ENCODE results near the gene MAGEA1.
"Not testable (repeated sequence)": the region's sequence is repeated elsewhere in the genome, so short reads cannot be mapped to it uniquely, and the experiment has no call there.

MAGEA1 gene

GRCh38 chrX:153179131-153179530 lies at the start of gene MAGEA1:
TSS of gene MAGEA1 (plus strand) at chrX:153179284. CDS start at chrX:153182390, 3,106 bp downstream.
- Mint-ChIP-seq H3K4me1 (ENCODE audit: low read depth) (no peaks in the 10 kb centered on the region), H3K4me3 (no peak within 1 kb of the TSS), H3K27me3 (ENCODE audit: low read depth) (peaks cover 3% of the 10 kb centered on the region), H3K9me3 (no peaks in the 10 kb centered on the region), H3K36me3 (ENCODE audit: low read depth) (no peaks in the 10 kb centered on the region), H3K27ac (no peak within 1 kb of the TSS)

GRCh38 chrX:153132924-153133323 lies 46.2 kb upstream of the MAGEA1 start:
- not testable (repeated sequence) for H3K9me3 Mint-ChIP-seq; H3K4me1 Mint-ChIP-seq (ENCODE audit: low read depth); H3K27me3 Mint-ChIP-seq (ENCODE audit: low read depth); H3K36me3 Mint-ChIP-seq (ENCODE audit: low read depth); H3K27ac Mint-ChIP-seq; H3K4me3 Mint-ChIP-seq

- H3K27me3 Mint-ChIP-seq (ENCODE audit: low read depth); H3K9me3 Mint-ChIP-seq; H3K4me3 Mint-ChIP-seq; H3K36me3 Mint-ChIP-seq (ENCODE audit: low read depth); H3K4me1 Mint-ChIP-seq (ENCODE audit: low read depth); H3K27ac Mint-ChIP-seq: not testable (repeated sequence)
Observed at GRCh38 chrX:153139074-153139473, 40.0 kb upstream of the MAGEA1 start.

DNA sequence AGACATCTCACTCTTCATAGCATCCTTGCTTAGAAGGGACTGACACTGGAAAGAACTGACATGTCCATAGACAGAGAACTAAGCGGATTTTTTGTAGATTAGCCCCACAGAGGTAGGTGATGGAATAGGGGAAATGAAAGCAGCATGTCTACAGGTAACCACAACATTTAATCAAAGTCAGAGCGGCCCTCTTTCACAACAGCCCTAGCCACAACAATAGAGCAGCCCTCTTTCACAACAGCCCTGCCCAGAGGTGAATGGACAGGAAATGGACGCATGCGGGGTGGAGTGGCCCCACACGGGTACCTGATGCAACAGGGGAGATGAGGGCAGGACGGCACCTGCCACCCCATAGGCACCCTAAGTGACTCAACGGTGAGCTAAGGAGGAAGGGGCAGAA lies 32.8 kb upstream of the MAGEA1 start:
- not testable (repeated sequence) for H3K4me3 Mint-ChIP-seq; H3K27ac Mint-ChIP-seq; H3K36me3 Mint-ChIP-seq (ENCODE audit: low read depth); H3K9me3 Mint-ChIP-seq; H3K4me1 Mint-ChIP-seq (ENCODE audit: low read depth); H3K27me3 Mint-ChIP-seq (ENCODE audit: low read depth)

DNA sequence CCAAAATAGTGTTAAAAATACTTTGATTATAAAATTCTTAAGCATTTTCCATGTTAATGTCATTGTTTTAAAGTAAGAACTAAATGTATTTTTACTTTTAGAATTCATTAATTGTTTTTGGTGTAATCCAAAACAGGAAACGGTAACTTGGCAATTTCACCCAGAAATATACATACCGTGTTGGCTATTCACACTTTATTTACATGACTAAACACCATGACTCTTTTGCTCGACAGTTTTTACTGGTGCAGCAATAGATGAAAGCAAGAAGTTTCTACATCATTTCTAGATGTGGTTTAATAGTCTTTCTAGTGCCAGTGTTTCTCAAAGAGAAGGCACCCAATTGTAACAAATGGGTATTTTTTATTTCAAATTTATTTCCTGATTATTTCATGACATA lies 25.6 kb upstream of the MAGEA1 start:
- Mint-ChIP-seq H3K27ac (no peak overlapping the region), H3K36me3 (ENCODE audit: low read depth) (no peaks in the 10 kb centered on the region), H3K9me3 (no peaks in the 10 kb centered on the region), H3K4me1 (ENCODE audit: low read depth) (no peaks in the 10 kb centered on the region), H3K4me3 (no peak overlapping the region), H3K27me3 (ENCODE audit: low read depth) (no peaks in the 10 kb centered on the region)

DNA sequence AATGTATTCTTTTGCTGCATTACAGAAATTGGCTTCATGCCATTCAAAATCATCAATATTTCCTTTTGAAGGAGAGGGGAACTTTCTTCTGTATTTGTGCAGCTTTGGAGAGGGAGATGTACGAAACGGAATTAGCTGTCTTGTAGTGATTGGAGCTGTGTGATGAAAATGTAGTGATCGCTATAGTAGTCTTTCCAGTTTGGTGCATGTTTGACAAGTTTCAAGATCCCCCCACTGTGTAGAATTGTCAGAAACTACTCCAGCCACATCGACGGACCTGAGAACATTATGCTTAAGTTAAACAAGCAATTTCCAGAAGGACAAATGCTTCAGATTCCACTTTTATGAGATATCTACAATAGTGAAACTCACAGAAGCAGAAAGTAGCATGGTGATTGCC lies 21.6 kb upstream of the MAGEA1 start:
- Mint-ChIP-seq H3K27me3 (ENCODE audit: low read depth) (no peaks in the 10 kb centered on the region), H3K27ac (no peak overlapping the region), H3K4me3 (no peak overlapping the region), H3K9me3 (no peaks in the 10 kb centered on the region), H3K36me3 (ENCODE audit: low read depth) (no peaks in the 10 kb centered on the region), H3K4me1 (ENCODE audit: low read depth) (no peaks in the 10 kb centered on the region)

DNA sequence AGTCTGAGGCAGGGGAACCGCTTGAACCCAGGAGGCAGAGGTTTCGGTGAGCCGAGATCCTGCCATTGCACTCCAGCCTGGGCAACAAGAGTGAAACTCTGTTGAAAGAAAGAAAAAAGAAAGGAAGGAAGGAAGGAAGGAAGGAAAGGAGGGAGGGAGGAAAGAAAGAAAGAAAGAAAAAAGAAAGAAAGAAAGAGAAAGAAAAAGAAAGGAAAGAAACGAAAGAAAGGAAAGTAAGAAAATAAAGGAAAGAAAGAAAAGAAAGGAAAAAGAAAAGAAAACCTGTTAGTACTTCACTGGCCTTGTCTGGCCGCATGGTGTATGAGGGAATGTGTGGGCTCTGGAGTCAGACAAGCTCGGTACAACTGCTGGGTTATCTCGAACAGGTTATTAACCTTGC lies 20.8 kb upstream of the MAGEA1 start:
- no peaks in the 10 kb centered on the region for H3K27me3 Mint-ChIP-seq (ENCODE audit: low read depth)
- no peak overlapping the region for H3K4me3 Mint-ChIP-seq
- H3K36me3 Mint-ChIP-seq (ENCODE audit: low read depth) = no peaks in the 10 kb centered on the region
- no peak overlapping the region for H3K27ac Mint-ChIP-seq
- H3K4me1 Mint-ChIP-seq (ENCODE audit: low read depth) = no peaks in the 10 kb centered on the region
- H3K9me3 Mint-ChIP-seq = no peaks in the 10 kb centered on the region

DNA sequence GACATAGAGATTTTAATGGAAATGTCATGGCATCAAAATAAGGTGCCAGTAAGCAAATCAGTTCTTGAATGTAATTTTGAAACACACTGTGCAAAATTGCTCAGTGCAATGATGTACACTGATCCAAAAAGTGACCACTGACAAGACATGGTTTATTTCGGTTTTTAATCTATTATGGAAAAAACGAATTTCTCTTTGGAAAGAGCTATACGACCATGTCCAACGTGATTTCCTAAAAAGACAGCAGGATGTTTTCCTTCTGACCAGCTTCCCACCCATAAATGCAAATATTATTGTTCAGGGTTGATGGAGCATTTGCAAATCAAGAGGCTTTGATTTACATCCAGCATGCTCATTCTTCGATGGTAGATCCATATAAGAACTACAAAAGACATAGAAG lies 17.1 kb upstream of the MAGEA1 start:
- H3K4me1 Mint-ChIP-seq (ENCODE audit: low read depth) = no peaks in the 10 kb centered on the region
- H3K27ac Mint-ChIP-seq = no peak overlapping the region
- H3K27me3 Mint-ChIP-seq (ENCODE audit: low read depth) = peaks cover 4% of the 10 kb centered on the region
- H3K36me3 Mint-ChIP-seq (ENCODE audit: low read depth) = no peaks in the 10 kb centered on the region
- H3K9me3 Mint-ChIP-seq = no peaks in the 10 kb centered on the region
- no peak overlapping the region for H3K4me3 Mint-ChIP-seq

DNA sequence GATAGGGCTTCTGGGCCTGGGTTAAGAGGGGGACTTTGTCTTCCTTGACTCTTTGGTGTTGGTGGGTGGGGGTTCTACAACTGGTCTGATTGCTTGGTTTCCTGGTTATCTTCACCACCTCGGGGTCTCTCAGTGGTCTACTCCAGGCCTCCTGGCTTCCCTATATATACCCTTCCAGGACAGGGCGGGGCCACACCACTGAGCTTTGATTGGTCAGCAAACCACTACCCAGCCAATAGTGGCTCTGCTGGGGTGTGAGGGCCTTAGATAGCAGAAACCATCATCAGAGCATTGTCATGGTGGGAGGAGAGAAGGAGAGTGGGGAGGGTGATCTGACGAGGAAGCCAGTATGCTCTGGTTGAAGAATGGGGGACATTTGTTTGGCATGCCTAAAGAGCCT lies 14.4 kb upstream of the MAGEA1 start:
- Mint-ChIP-seq H3K4me1 (ENCODE audit: low read depth) (no peaks in the 10 kb centered on the region), H3K36me3 (ENCODE audit: low read depth) (no peaks in the 10 kb centered on the region), H3K4me3 (no peak overlapping the region), H3K9me3 (no peaks in the 10 kb centered on the region), H3K27me3 (ENCODE audit: low read depth) (peaks cover 4% of the 10 kb centered on the region), H3K27ac (no peak overlapping the region)

- not testable (repeated sequence) for H3K36me3 Mint-ChIP-seq (ENCODE audit: low read depth); H3K27me3 Mint-ChIP-seq (ENCODE audit: low read depth)
Observed at GRCh38 chrX:153168423-153168822, 10.7 kb upstream of the MAGEA1 start.

DNA sequence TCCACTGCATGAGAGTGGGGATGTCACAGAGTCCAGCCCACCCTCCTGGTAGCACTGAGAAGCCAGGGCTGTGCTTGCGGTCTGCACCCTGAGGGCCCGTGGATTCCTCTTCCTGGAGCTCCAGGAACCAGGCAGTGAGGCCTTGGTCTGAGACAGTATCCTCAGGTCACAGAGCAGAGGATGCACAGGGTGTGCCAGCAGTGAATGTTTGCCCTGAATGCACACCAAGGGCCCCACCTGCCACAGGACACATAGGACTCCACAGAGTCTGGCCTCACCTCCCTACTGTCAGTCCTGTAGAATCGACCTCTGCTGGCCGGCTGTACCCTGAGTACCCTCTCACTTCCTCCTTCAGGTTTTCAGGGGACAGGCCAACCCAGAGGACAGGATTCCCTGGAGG lies 2.7 kb downstream of the MAGEA1 start:
- no peak overlapping the region for H3K27ac Mint-ChIP-seq

More at GRCh38 chrX:153168423-153168822, 10.7 kb upstream of the MAGEA1 start:
- H3K27ac Mint-ChIP-seq; H3K4me3 Mint-ChIP-seq; H3K9me3 Mint-ChIP-seq; H3K4me1 Mint-ChIP-seq (ENCODE audit: low read depth): not testable (repeated sequence)

DNA sequence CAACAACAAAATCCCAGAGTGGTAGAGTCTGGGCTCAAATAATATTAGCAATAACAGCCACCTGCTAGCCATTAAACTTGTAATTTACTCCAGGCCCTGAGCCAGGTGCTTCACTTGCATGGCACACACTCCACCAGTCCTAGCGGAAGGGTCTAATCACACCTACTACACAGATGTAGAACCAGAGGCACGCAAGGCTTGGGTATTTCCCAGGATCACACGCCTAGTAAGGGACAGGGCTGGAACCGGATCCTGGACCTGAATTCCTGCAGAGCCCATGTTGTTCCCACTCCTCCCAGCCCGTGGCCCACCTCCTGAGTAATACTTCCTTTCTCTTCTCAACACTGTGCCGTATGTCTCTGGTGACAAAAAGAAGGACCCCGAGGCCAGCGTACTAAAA lies 5.7 kb downstream of the MAGEA1 start:
- no peaks in the 10 kb centered on the region for H3K4me1 Mint-ChIP-seq (ENCODE audit: low read depth)

More for the DNA sequence above, 2.7 kb downstream of the MAGEA1 start:
- H3K4me1 Mint-ChIP-seq (ENCODE audit: low read depth) = no peaks in the 10 kb centered on the region
- no peaks in the 10 kb centered on the region for H3K27me3 Mint-ChIP-seq (ENCODE audit: low read depth)
- no peaks in the 10 kb centered on the region for H3K9me3 Mint-ChIP-seq
- H3K4me3 Mint-ChIP-seq = no peak overlapping the region
- H3K36me3 Mint-ChIP-seq (ENCODE audit: low read depth) = no peaks in the 10 kb centered on the region

DNA sequence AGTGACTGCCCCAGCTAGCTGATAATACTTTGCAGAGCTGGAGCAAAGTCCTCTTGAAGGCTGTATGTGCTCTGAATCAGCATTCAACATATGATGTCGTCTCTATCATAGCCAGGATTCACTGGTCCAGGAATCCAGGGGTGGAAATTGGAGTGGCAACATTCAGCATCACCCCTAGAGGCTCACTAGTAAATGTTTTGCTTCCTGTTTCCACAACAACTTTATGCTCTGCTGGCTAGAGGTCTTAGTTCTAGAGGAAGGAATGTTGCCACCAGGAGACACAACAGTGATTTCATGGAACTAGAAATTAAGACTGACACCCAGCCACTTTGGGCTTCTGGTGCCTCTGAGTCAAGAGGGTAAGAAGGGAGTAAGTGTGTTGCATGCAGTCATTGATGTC lies 11.3 kb downstream of the MAGEA1 start:
- H3K4me3 Mint-ChIP-seq = no peak overlapping the region
- peaks cover 22% of the 10 kb centered on the region for H3K27me3 Mint-ChIP-seq (ENCODE audit: low read depth)
- no peak overlapping the region for H3K27ac Mint-ChIP-seq
- no peaks in the 10 kb centered on the region for H3K9me3 Mint-ChIP-seq
- H3K4me1 Mint-ChIP-seq (ENCODE audit: low read depth) = no peaks in the 10 kb centered on the region
- H3K36me3 Mint-ChIP-seq (ENCODE audit: low read depth) = no peaks in the 10 kb centered on the region

More for the DNA sequence above, 5.7 kb downstream of the MAGEA1 start:
- Mint-ChIP-seq H3K9me3 (no peaks in the 10 kb centered on the region), H3K36me3 (ENCODE audit: low read depth) (no peaks in the 10 kb centered on the region), H3K27ac (no peak overlapping the region), H3K4me3 (no peak overlapping the region), H3K27me3 (ENCODE audit: low read depth) (peaks cover 4% of the 10 kb centered on the region)

- Mint-ChIP-seq H3K9me3 (no peaks in the 10 kb centered on the region), H3K36me3 (ENCODE audit: low read depth) (no peaks in the 10 kb centered on the region), H3K4me3 (no peak overlapping the region), H3K4me1 (ENCODE audit: low read depth) (no peaks in the 10 kb centered on the region), H3K27ac (no peak overlapping the region), H3K27me3 (ENCODE audit: low read depth) (peaks cover 11% of the 10 kb centered on the region)
Observed at GRCh38 chrX:153200462-153200861, 21.4 kb downstream of the MAGEA1 start.

DNA sequence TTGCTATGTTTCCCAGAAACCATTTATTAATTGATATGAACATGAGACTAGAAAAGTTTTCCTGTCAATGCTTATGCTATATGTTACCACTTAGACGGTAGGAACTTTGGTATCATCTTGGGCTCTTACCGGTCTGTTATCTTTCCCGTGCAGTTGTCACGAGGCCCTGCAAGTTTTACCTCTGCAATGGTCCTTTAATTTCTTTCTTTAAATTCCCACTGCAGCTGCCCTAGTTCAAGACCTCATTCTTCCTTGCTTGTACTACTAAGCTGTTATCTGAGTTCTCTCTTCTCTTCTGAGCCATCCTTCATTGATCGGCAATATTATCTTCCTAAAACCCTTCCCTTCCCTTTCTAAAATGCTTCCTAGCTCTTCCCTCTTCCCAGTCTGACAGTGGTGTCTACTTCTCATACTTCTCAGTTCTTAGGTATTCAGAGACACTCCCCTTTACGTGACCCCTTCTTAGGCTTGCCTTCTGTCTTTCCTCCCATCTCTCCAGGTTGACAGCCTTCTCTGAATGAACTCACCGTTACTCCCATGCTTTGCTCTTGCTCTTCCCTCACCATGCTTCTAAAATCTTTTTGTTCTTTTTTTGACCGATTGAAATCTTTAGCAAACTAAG lies 27.5 kb downstream of the MAGEA1 start:
- H3K36me3 Mint-ChIP-seq (ENCODE audit: low read depth) = no peaks in the 10 kb centered on the region
- H3K9me3 Mint-ChIP-seq = peaks cover 5% of the 10 kb centered on the region
- no peak overlapping the region for H3K27ac Mint-ChIP-seq
- H3K4me3 Mint-ChIP-seq = no peak overlapping the region
- no peaks in the 10 kb centered on the region for H3K4me1 Mint-ChIP-seq (ENCODE audit: low read depth)
- H3K27me3 Mint-ChIP-seq (ENCODE audit: low read depth) = peaks cover 24% of the 10 kb centered on the region

DNA sequence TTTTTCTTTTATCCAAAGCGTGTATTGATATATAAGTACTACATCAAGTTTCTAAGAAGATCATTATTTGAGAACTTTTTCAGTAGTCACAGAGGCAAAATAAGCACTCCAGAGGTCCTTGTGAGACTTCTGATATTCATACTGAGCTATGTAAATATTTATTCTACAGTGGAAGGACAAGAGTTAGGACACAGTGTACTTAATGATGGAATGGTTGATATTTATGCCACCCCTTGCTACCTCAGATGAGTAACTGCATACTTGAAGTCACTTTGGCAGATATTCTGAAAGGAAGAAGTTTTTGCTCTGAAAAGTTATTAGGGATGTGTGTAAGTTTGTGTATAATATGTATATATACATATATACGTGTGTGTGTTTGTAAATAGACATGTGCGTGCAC lies 30.3 kb downstream of the MAGEA1 start:
- Mint-ChIP-seq H3K27ac (no peak overlapping the region), H3K4me1 (ENCODE audit: low read depth) (no peaks in the 10 kb centered on the region), H3K4me3 (no peak overlapping the region), H3K36me3 (ENCODE audit: low read depth) (no peaks in the 10 kb centered on the region), H3K27me3 (ENCODE audit: low read depth) (peaks cover 22% of the 10 kb centered on the region), H3K9me3 (peaks cover 9% of the 10 kb centered on the region)
